Measurements from ENCODE around the gene DBET.
"Not testable (repeated sequence)": the region's sequence is repeated elsewhere in the genome, so short reads cannot be mapped to it uniquely, and the experiment has no call there.

DNA sequence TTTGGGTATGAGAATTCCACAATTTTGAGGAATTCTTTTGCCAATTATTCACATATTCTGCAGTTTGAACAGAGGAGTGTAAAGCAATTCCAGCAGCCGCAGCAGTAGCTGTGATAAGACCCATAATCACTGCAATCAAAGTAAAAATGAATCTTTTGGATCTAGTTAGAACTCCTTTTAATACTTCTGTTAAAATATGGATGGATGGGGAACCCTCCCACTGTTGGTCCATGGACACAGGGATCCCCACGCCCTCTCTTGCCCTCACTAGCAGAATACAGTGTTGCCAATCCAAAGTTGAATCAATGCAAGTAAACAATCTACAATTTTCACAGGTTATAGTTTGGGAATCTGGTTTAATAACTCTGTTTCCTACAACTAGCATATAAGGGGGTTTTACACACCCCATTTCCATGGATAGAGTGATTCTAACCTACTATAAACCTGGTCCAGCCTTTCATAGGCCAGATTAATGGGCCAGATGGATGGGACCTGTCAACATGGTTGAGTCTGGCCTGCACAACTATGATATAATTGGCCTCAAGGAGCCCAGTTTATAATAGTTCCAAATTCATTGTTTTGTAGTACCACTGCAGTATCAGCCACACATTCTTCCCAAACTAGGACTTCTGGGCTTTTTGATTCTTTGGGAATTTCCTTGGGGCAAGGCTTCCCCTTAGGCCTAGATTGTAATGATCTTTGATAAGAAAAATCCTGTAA is 43.6 kb downstream of the DBET start:
- not testable (repeated sequence) for TF ChIP-seq POLR2A, POLR2AphosphoS5, EP300 (IDR thresholded peaks at IDR 0.05)
- TF ChIP-seq, protein P1, sequence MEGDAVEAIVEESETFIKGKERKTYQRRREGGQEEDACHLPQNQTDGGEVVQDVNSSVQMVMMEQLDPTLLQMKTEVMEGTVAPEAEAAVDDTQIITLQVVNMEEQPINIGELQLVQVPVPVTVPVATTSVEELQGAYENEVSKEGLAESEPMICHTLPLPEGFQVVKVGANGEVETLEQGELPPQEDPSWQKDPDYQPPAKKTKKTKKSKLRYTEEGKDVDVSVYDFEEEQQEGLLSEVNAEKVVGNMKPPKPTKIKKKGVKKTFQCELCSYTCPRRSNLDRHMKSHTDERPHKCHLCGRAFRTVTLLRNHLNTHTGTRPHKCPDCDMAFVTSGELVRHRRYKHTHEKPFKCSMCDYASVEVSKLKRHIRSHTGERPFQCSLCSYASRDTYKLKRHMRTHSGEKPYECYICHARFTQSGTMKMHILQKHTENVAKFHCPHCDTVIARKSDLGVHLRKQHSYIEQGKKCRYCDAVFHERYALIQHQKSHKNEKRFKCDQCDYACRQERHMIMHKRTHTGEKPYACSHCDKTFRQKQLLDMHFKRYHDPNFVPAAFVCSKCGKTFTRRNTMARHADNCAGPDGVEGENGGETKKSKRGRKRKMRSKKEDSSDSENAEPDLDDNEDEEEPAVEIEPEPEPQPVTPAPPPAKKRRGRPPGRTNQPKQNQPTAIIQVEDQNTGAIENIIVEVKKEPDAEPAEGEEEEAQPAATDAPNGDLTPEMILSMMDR (IDR thresholded peaks at IDR 0.05) = peak in 1 of 2 donors; percentile 26
